GM18520 (cell line): ENCODE measurements around the gene SLC20A1.

Source experiments
- ATAC-seq: cut with Tn5 transposase; IDR thresholded peaks from one replicate; pipeline ENCODE4 v1.9.1; 2021; ENCODE audit not compliant: unreplicated experiment

Gene SLC20A1

GRCh38 chr2:112625474-112626114 lies 20.1 kb upstream of the SLC20A1 start:
- no peak for ATAC-seq

- no peak for ATAC-seq
Measured at GRCh38 chr2:112626604-112627059, 19.1 kb upstream of the SLC20A1 start.

GRCh38 chr2:112627060-112628040 lies 18.4 kb upstream of the SLC20A1 start:
- ATAC-seq: no peak

- ATAC-seq: no peak
Measured at GRCh38 chr2:112629224-112629623, 16.5 kb upstream of the SLC20A1 start.

- no peak for ATAC-seq
Measured at GRCh38 chr2:112629823-112630222, 15.9 kb upstream of the SLC20A1 start.

- no peak for ATAC-seq
Measured at GRCh38 chr2:112630268-112630667, 15.5 kb upstream of the SLC20A1 start.

- no peak for ATAC-seq
Measured at GRCh38 chr2:112633708-112634107, 12.0 kb upstream of the SLC20A1 start.

GRCh38 chr2:112634153-112634873 lies 11.4 kb upstream of the SLC20A1 start:
- ATAC-seq: no peak

- no peak for ATAC-seq
Measured at GRCh38 chr2:112634874-112635157, 10.9 kb upstream of the SLC20A1 start.

GRCh38 chr2:112636605-112637288 lies 9.0 kb upstream of the SLC20A1 start:
- ATAC-seq: peak; percentile 73

GRCh38 chr2:112637289-112637660 lies 8.5 kb upstream of the SLC20A1 start:
- no peak for ATAC-seq

- ATAC-seq: no peak
Measured at GRCh38 chr2:112639936-112640335, 5.8 kb upstream of the SLC20A1 start.

GRCh38 chr2:112640467-112640799 lies 5.3 kb upstream of the SLC20A1 start:
- ATAC-seq: no peak

- ATAC-seq: no peak
Measured at GRCh38 chr2:112640800-112641675, 4.7 kb upstream of the SLC20A1 start.

- no peak for ATAC-seq
Measured at GRCh38 chr2:112641701-112642100, 4.0 kb upstream of the SLC20A1 start.

GRCh38 chr2:112642561-112642960 lies 3.2 kb upstream of the SLC20A1 start:
- no peak for ATAC-seq

- ATAC-seq: no peak
Measured at GRCh38 chr2:112642966-112643365, 2.8 kb upstream of the SLC20A1 start.

- no peak for ATAC-seq
Measured at GRCh38 chr2:112643488-112643887, 2.3 kb upstream of the SLC20A1 start.

GRCh38 chr2:112644155-112644932 lies 1.4 kb upstream of the SLC20A1 start:
- no peak for ATAC-seq

GRCh38 chr2:112644933-112645309 lies 818 bp upstream of the SLC20A1 start:
- no peak for ATAC-seq
